ENCODE measurements around the gene CHST8.

GRCh38 chr19:33717878-33718277, 96.1 kb downstream of the CHST8 start:
- TF ChIP-seq CTCF (IDR thresholded peaks at IDR 0.05) (no peak), EP300 (IDR thresholded peaks at IDR 0.05) (no peak)
